IMR-90 (cell line): ENCODE data around the gene CIDEC.
"Not testable (repeated sequence)": the region's sequence is repeated elsewhere in the genome, so short reads cannot be mapped to it uniquely, and the experiment has no call there.

Source experiments
- MAZ ChIP-seq: IDR thresholded peaks from 2 replicates; pipeline ENCODE4 v1.6.1; 2012; ENCODE audit warnings: low read depth, mild to moderate bottlenecking, low read length, improper control_type of control experiment, moderate library complexity, borderline replicate concordance
- MXI1 ChIP-seq: IDR thresholded peaks from 2 replicates; pipeline ENCODE4 v1.6.1; 2012; ENCODE audit warnings: low read depth, mild to moderate bottlenecking, low read length, moderate library complexity, borderline replicate concordance
- POLR2A ChIP-seq: IDR thresholded peaks from 2 replicates; pipeline ENCODE4 v1.6.1; 2012; ENCODE audit warnings: mild to moderate bottlenecking, low read depth, low read length
- RAD21 ChIP-seq: IDR thresholded peaks from 2 replicates; pipeline ENCODE4 v1.6.1; 2012; ENCODE audit warnings: low read length, improper control_type of control experiment
- SMC3 ChIP-seq: fragments of 150-350 bp; IDR thresholded peaks from 2 replicates; pipeline ENCODE4 v1.6.1; 2016; ENCODE audit warnings: low read depth, mild to moderate bottlenecking, antibody characterized with exemption, low read length, moderate library complexity
- TF ChIP-seq, protein P1 (sequence below): conservative IDR thresholded peaks from 2 replicates; pipeline ENCODE4 v1.5.1; 2012; ENCODE audit warnings: mild to moderate bottlenecking, low read depth, low read length, improper control_type of control experiment

GRCh38 chr3:9900965-9901415, 20.9 kb upstream of the CIDEC start:
- not testable (repeated sequence) for TF ChIP-seq MAZ, SMC3, RAD21, POLR2A, MXI1
- TF ChIP-seq, protein P1, sequence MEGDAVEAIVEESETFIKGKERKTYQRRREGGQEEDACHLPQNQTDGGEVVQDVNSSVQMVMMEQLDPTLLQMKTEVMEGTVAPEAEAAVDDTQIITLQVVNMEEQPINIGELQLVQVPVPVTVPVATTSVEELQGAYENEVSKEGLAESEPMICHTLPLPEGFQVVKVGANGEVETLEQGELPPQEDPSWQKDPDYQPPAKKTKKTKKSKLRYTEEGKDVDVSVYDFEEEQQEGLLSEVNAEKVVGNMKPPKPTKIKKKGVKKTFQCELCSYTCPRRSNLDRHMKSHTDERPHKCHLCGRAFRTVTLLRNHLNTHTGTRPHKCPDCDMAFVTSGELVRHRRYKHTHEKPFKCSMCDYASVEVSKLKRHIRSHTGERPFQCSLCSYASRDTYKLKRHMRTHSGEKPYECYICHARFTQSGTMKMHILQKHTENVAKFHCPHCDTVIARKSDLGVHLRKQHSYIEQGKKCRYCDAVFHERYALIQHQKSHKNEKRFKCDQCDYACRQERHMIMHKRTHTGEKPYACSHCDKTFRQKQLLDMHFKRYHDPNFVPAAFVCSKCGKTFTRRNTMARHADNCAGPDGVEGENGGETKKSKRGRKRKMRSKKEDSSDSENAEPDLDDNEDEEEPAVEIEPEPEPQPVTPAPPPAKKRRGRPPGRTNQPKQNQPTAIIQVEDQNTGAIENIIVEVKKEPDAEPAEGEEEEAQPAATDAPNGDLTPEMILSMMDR, result not testable (repeated sequence)
